B cell (primary cell): Measurements from ENCODE around the gene ZNF23. TPM values are rescaled to one million over a fixed set of nuclear protein-coding genes. Genes with fewer than 3 reads are reported as not detected.

Source experiments
- ATAC-seq: fragments of 200-7000 bp; cut with Tn5 transposase; one replicate; pipeline ENCODE4 v1.10.0; 2021; ENCODE audit warnings: low read depth, mild to moderate bottlenecking, moderate number of reproducible peaks, moderate library complexity
- CTCF ChIA-PET: fragments of 350-600 bp; sonication (Branson Sonifier 250); formaldehyde crosslinking; loops from one replicate; lab custom pipeline; 2021; ENCODE audit warnings: antibody characterized with exemption, inconsistent platforms; lab: Charles Lee
- POLR2A ChIA-PET: fragments of 350-600 bp; sonication (Branson Sonifier 250); formaldehyde crosslinking; loops from one replicate; lab custom pipeline; 2021; ENCODE audit warnings: antibody characterized with exemption; lab: Charles Lee
- DNase-seq: peaks from one replicate; pipeline ENCODE4 v3.0.0; 2013
- H2AFZ ChIP-seq: 2 replicates; pipeline ENCODE4 v1.6.1; 2012; ENCODE audit warnings: mild to moderate bottlenecking, low read depth, low read length; ENCODE audit not compliant: insufficient read depth, poor library complexity, severe bottlenecking
- H3K27ac ChIP-seq, 2 donors: 1 replicate in 1 of 2; 2 replicates in 1 of 2; pipeline ENCODE4 v1.5.1; 2012 to 2013; ENCODE audit warnings: low read length in 2 of 2, mild to moderate bottlenecking in 2 of 2, moderate library complexity in 1 of 2
- H3K27me3 ChIP-seq, 4 experiments: fragments of 200-600 bp in 1 of 4; sonication (generic) in 1 of 4; replicated peaks in 1 of 4; 1 replicate in 2 of 4; 2 replicates in 2 of 4; pipeline versions ENCODE4 v1.6.1 to v1.7.0; 2013 to 2016; ENCODE audit warnings: low read length in 3 of 4, mild to moderate bottlenecking in 2 of 4, mixed read lengths in 1 of 4, moderate library complexity in 1 of 4; ENCODE audit not compliant: insufficient read depth in 4 of 4, control insufficient read depth in 3 of 4; ENCODE audit errors: control extremely low read depth in 1 of 4
- H3K36me3 ChIP-seq, 2 experiments: replicated peaks in 1 of 2; 1 replicate in 1 of 2; 2 replicates in 1 of 2; pipeline versions ENCODE4 v1.6.1 to v1.7.1; 2013; ENCODE audit warnings: low read length in 1 of 2; ENCODE audit not compliant: insufficient read depth in 2 of 2, control insufficient read depth in 1 of 2; ENCODE audit errors: control extremely low read depth in 1 of 2, extremely low read depth in 1 of 2
- H3K4me1 ChIP-seq, 2 donors: fragments of 200-600 bp in 1 of 2; sonication (generic) in 1 of 2; 1 replicate in 1 of 2; 2 replicates in 1 of 2; pipeline versions ENCODE4 v1.5.1 to v1.6.1; 2013 to 2017; ENCODE audit warnings: low read length in 2 of 2; ENCODE audit not compliant: control insufficient read depth in 2 of 2, insufficient read depth in 2 of 2
- H3K4me2 ChIP-seq: replicated peaks from 2 replicates; pipeline ENCODE3; 2012; ENCODE audit warnings: mild to moderate bottlenecking, low read depth, low read length; ENCODE audit not compliant: poor library complexity, severe bottlenecking
- H3K4me3 ChIP-seq, 5 experiments: fragments of 200-600 bp in 1 of 5; sonication (generic) in 1 of 5; 1 replicate in 3 of 5; 2 replicates in 2 of 5; pipeline versions ENCODE4 v1.5.1 to v1.7.0; 2011 to 2016; ENCODE audit warnings: low read length in 4 of 5, mild to moderate bottlenecking in 4 of 5, low read depth in 2 of 5, control low read depth in 1 of 5, moderate library complexity in 1 of 5; ENCODE audit not compliant: insufficient read depth in 1 of 5; ENCODE audit errors: control extremely low read depth in 1 of 5, extremely low read depth in 1 of 5
- H3K79me2 ChIP-seq: fragments of 200-600 bp; sonication (generic); one replicate; pipeline ENCODE4 v1.6.0; 2016; ENCODE audit warnings: low read length; ENCODE audit not compliant: control insufficient read depth, insufficient read depth
- H3K9ac ChIP-seq: fragments of 200-600 bp; sonication (generic); 2 replicates; pipeline ENCODE4 v1.6.1; 2017; ENCODE audit warnings: mild to moderate bottlenecking, low read length, moderate library complexity
- H3K9me3 ChIP-seq, 3 donors: one replicate each; pipeline versions ENCODE4 v1.6.1 to v1.7.1; 2013; ENCODE audit warnings: low read length in 2 of 3; ENCODE audit not compliant: control insufficient read depth in 2 of 3, insufficient read depth in 1 of 3; ENCODE audit errors: control extremely low read depth in 1 of 3
- H4K20me1 ChIP-seq: 2 replicates; pipeline ENCODE4 v1.6.0; 2012; ENCODE audit warnings: mild to moderate bottlenecking, low read length; ENCODE audit not compliant: insufficient read depth, control insufficient read depth, poor library complexity, severe bottlenecking
- H3K27ac Mint-ChIP-seq: one replicate; pipeline ENCODE4 v1.8.0; 2021; ENCODE audit warnings: mixed read lengths
- H3K27me3 Mint-ChIP-seq: one replicate; pipeline ENCODE4 v1.8.0; 2021; ENCODE audit warnings: mixed read lengths
- H3K4me1 Mint-ChIP-seq: one replicate; pipeline ENCODE4 v1.8.0; 2021; ENCODE audit warnings: mixed read lengths
- H3K4me3 Mint-ChIP-seq: one replicate; pipeline ENCODE4 v1.8.0; 2021; ENCODE audit warnings: mixed read lengths
- H3K9me3 Mint-ChIP-seq: one replicate; pipeline ENCODE4 v1.8.0; 2022; ENCODE audit warnings: mixed read lengths; ENCODE audit not compliant: insufficient read depth
- CTCF ChIP-seq: fragments of 200-600 bp; IDR thresholded peaks from one replicate; pipeline ENCODE4 v1.8.0; 2022; ENCODE audit warnings: antibody characterized with exemption, mild to moderate bottlenecking
- EZH2 ChIP-seq: IDR thresholded peaks from 2 replicates; pipeline ENCODE4 v1.6.1; 2012; ENCODE audit warnings: borderline replicate concordance, low read depth, mild to moderate bottlenecking, moderate library complexity, low read length; ENCODE audit not compliant: insufficient read depth, poor library complexity, severe bottlenecking
- WGBS: methylation state at CpG from one replicate; pipeline ENCODE4 v1.1.5; 2013; ENCODE audit warnings: missing lambda C conversion rate; ENCODE audit not compliant: insufficient coverage; 5-methylcytosine and 5-hydroxymethylcytosine counted together
- intact Hi-C: fragments of 100-400 bp; cut with micrococcal nuclease; formaldehyde crosslinking; loops from one replicate; pipeline ENCODE4 v1.10.0; 2022
- polyA plus RNA-seq: library from polyadenylated mRNA; depleted of rRNA; stranded (reverse); fragments of >200 nt; gene quantifications from 2 replicates; pipeline ENCODE4 v1.2.3, GENCODE V29; 2012
- total RNA-seq, 2 donors: library from RNA; stranded (reverse); fragments of 120-200 nt in 1 of 2; gene quantifications; 1 replicate in 1 of 2; 2 replicates in 1 of 2; pipeline versions ENCODE4 v1.2.3 to v1.2.4, GENCODE V29; 2013 to 2022

The ZNF23 gene
- total and polyA plus RNA-seq, 2 donors (not counting 1 experiment from before 2014, with no cell fraction given): 8.4 to 15.0 TPM

- intact Hi-C loops: no loop called here
- CTCF ChIA-PET: interaction anchor here (2.7 kb wide), 1 partner anchor 9 kb away, joined by 14 read pairs; no protein-coding TSS in a partner anchor
- ATAC-seq: no peak
Observed at GRCh38 chr16:71421911-71422310, 40.1 kb downstream of the ZNF23 start.

GRCh38 chr16:71414038-71414437 lies 48.0 kb downstream of the ZNF23 start:
- H3K4me1 Mint-ChIP-seq: peaks cover 7% of the 10 kb centered on the region
- TF ChIP-seq CTCF (no peak), EZH2 (no peak)

More at GRCh38 chr16:71421911-71422310, 40.1 kb downstream of the ZNF23 start:
- Mint-ChIP-seq H3K4me3 (no peak overlapping the region), H3K4me1 (peaks cover 4% of the 10 kb centered on the region), H3K27ac (no peak overlapping the region), H3K9me3 (no peaks in the 10 kb centered on the region), H3K27me3 (peaks cover 45% of the 10 kb centered on the region)
- DNase-seq: peak; percentile 33
- POLR2A ChIA-PET: no interaction called here
- no peak overlapping the region for H3K9ac ChIP-seq
- no peaks in the 10 kb centered on the region for H3K79me2 ChIP-seq
- peaks cover 0 to 4% of the 10 kb centered on the region in 2 donors for H3K4me1 ChIP-seq
- H2AFZ ChIP-seq: no peak overlapping the region
- peaks cover 0 to 9% (median 0%) of the 10 kb centered on the region in 3 donors for H3K9me3 ChIP-seq
- TF ChIP-seq EZH2 (no peak), CTCF (peak; percentile 43)
- 40% methylated on average over 1 of the region's 4 CpGs for WGBS
- H3K27ac ChIP-seq: no peak overlapping the region
- no peak overlapping the region for H3K4me2 ChIP-seq
- no peaks in the 10 kb centered on the region for H3K36me3 ChIP-seq
- H3K27me3 ChIP-seq: peaks cover 0 to 29% (median 5%) of the 10 kb centered on the region in 4 experiments
- no peaks in the 10 kb centered on the region for H4K20me1 ChIP-seq
- no peak overlapping the region for H3K4me3 ChIP-seq

More at GRCh38 chr16:71414038-71414437, 48.0 kb downstream of the ZNF23 start:
- no peak overlapping the region for H3K27ac Mint-ChIP-seq
- Histone ChIP-seq H3K4me1 (peaks cover 6 to 12% of the 10 kb centered on the region in 2 donors), H2AFZ (no peak overlapping the region), H3K9ac (no peak overlapping the region), H3K36me3 (no peaks in the 10 kb centered on the region), H3K4me3 (no peak overlapping the region), H3K27me3 (peaks cover 0 to 12% (median 2%) of the 10 kb centered on the region in 4 experiments), H3K4me2 (no peak overlapping the region), H3K9me3 (no peaks in the 10 kb centered on the region), H3K79me2 (no peaks in the 10 kb centered on the region), H3K27ac (no peak overlapping the region), H4K20me1 (no peaks in the 10 kb centered on the region)
- POLR2A ChIA-PET: no interaction called here
- 95% methylated on average over 5 of the region's 5 CpGs for WGBS
- H3K4me3 Mint-ChIP-seq: no peak overlapping the region
- intact Hi-C loops: no loop called here
- H3K9me3 Mint-ChIP-seq: no peaks in the 10 kb centered on the region
- DNase-seq (no peak), ATAC-seq (no peak)
- H3K27me3 Mint-ChIP-seq: peaks cover 46% of the 10 kb centered on the region
- CTCF ChIA-PET: interaction anchor here (0.9 to 10.0 kb wide), 8 partner anchors 9 to 195 kb away, joined by 3 to 258 read pairs (median 11); no protein-coding TSS in a partner anchor
